CD4-positive, alpha-beta T cell treated with Interferon alpha-2 for 1 hour (primary cell): ENCODE data around the gene FAM171A1.

ENCODE experiments used
- DNase-seq, 2 donors: peaks; one replicate each; pipeline ENCODE4 v3.0.0-alpha.2; 2020 to 2022

The FAM171A1 gene

GRCh38 chr10:15373199-15373598, 2.1 kb upstream of the FAM171A1 start:
- no peak for DNase-seq

GRCh38 chr10:15370212-15370855, 755 bp downstream of the FAM171A1 start:
- DNase-seq: peak in 1 of 2 donors; percentile 25

GRCh38 chr10:15369256-15370211, 1.6 kb downstream of the FAM171A1 start:
- DNase-seq: no peak

- DNase-seq: no peak
These were observed 2.8 kb downstream of the FAM171A1 start for GRCh38 chr10:15368101-15368855.

GRCh38 chr10:15367296-15368085, 3.6 kb downstream of the FAM171A1 start:
- no peak for DNase-seq

GRCh38 chr10:15365692-15366091, 5.4 kb downstream of the FAM171A1 start:
- DNase-seq: no peak

- no peak for DNase-seq
These were observed 7.1 kb downstream of the FAM171A1 start for GRCh38 chr10:15364001-15364400.

- DNase-seq: no peak
These were observed 8.1 kb downstream of the FAM171A1 start for GRCh38 chr10:15363031-15363430.

GRCh38 chr10:15361131-15361530, 10.0 kb downstream of the FAM171A1 start:
- DNase-seq: no peak

- no peak for DNase-seq
These were observed 10.5 kb downstream of the FAM171A1 start for GRCh38 chr10:15360566-15360965.

GRCh38 chr10:15353471-15354017, 17.5 kb downstream of the FAM171A1 start:
- no peak for DNase-seq

GRCh38 chr10:15352836-15353235, 18.3 kb downstream of the FAM171A1 start:
- DNase-seq: no peak

GRCh38 chr10:15352201-15352600, 18.9 kb downstream of the FAM171A1 start:
- DNase-seq: no peak

- DNase-seq: no peak
These were observed 19.8 kb downstream of the FAM171A1 start for GRCh38 chr10:15351099-15351820.

GRCh38 chr10:15349112-15349511, 22.0 kb downstream of the FAM171A1 start:
- DNase-seq: no peak

GRCh38 chr10:15348579-15348978, 22.5 kb downstream of the FAM171A1 start:
- no peak for DNase-seq

- DNase-seq: no peak
These were observed 23.9 kb downstream of the FAM171A1 start for GRCh38 chr10:15347150-15347549.

- DNase-seq: no peak
These were observed 24.5 kb downstream of the FAM171A1 start for GRCh38 chr10:15346440-15347141.

GRCh38 chr10:15345450-15345849, 25.6 kb downstream of the FAM171A1 start:
- DNase-seq: no peak

GRCh38 chr10:15344876-15345285, 26.2 kb downstream of the FAM171A1 start:
- no peak for DNase-seq
